HG03060 (cell line): ENCODE measurements around the gene EXOC5.

Source experiments
- ATAC-seq: cut with Tn5 transposase; IDR thresholded peaks from one replicate; pipeline ENCODE4 v1.9.1; 2021; ENCODE audit warnings: low read depth, moderate number of reproducible peaks; ENCODE audit not compliant: unreplicated experiment

Gene EXOC5

GRCh38 chr14:57171903-57172302, 96.8 kb downstream of the EXOC5 start:
- ATAC-seq = no peak

GRCh38 chr14:57171363-57171762, 97.3 kb downstream of the EXOC5 start:
- ATAC-seq = no peak

- ATAC-seq = no peak
These were observed 98.8 kb downstream of the EXOC5 start for GRCh38 chr14:57169901-57170300.

GRCh38 chr14:57168138-57168679, 100.5 kb downstream of the EXOC5 start:
- no peak for ATAC-seq

- ATAC-seq = no peak
These were observed 107.0 kb downstream of the EXOC5 start for GRCh38 chr14:57161583-57162234.

GRCh38 chr14:57160333-57160732, 108.4 kb downstream of the EXOC5 start:
- ATAC-seq = no peak

- ATAC-seq = no peak
These were observed 115.4 kb downstream of the EXOC5 start for GRCh38 chr14:57153286-57153685.
